Neuronal stem cell (in vitro differentiated cells): Measurements from ENCODE around the gene RMDN2.

Experiments
- DNase-seq: peaks from one replicate; pipeline ENCODE4 v3.0.0-alpha.2; 2013; ENCODE audit warnings: low spot score
- H2AFZ ChIP-seq: one replicate; pipeline ENCODE4 v1.6.1; 2013; ENCODE audit warnings: mild to moderate bottlenecking, low read length, inconsistent platforms
- H2AK5ac ChIP-seq: 2 replicates; pipeline ENCODE4 v1.6.1; 2013; ENCODE audit warnings: low read depth, mild to moderate bottlenecking, inconsistent platforms, low read length, moderate library complexity, mixed read lengths
- H2BK120ac ChIP-seq: 2 replicates; pipeline ENCODE4 v1.6.1; 2013; ENCODE audit warnings: low read depth, mild to moderate bottlenecking, inconsistent platforms, low read length, moderate library complexity, mixed read lengths
- H2BK12ac ChIP-seq: one replicate; pipeline ENCODE4 v1.6.1; 2013; ENCODE audit warnings: low read length, inconsistent platforms
- H2BK15ac ChIP-seq: 2 replicates; pipeline ENCODE4 v1.6.1; 2013; ENCODE audit warnings: mild to moderate bottlenecking, low read length, inconsistent platforms, mixed read lengths
- H2BK5ac ChIP-seq: one replicate; pipeline ENCODE4 v1.6.1; 2013; ENCODE audit warnings: inconsistent platforms, mild to moderate bottlenecking, low read length, moderate library complexity
- H3K14ac ChIP-seq: one replicate; pipeline ENCODE4 v1.6.1; 2013; ENCODE audit warnings: low read length, inconsistent platforms
- H3K18ac ChIP-seq: 2 replicates; pipeline ENCODE4 v1.6.1; 2013; ENCODE audit warnings: low read length, inconsistent platforms
- H3K23ac ChIP-seq: 2 replicates; pipeline ENCODE4 v1.6.1; 2013; ENCODE audit warnings: low read depth, mild to moderate bottlenecking, mixed read lengths, low read length, inconsistent platforms; ENCODE audit not compliant: poor library complexity
- H3K27ac ChIP-seq: replicated peaks from 3 replicates; pipeline ENCODE4 v1.5.1; 2013; ENCODE audit warnings: low read length, inconsistent platforms
- H3K27me3 ChIP-seq, 3 experiments: 2 replicates each; pipeline ENCODE4 v1.6.1; 2013; ENCODE audit warnings: low read length in 3 of 3, mild to moderate bottlenecking in 2 of 3, inconsistent platforms in 1 of 3, low read depth in 1 of 3, mixed read lengths in 1 of 3, moderate library complexity in 1 of 3; ENCODE audit not compliant: control insufficient read depth in 3 of 3, insufficient read depth in 3 of 3
- H3K36me3 ChIP-seq, 2 donors: replicated peaks in 1 of 2; 2 replicates each; pipeline ENCODE4 v1.6.1; 2013; ENCODE audit warnings: low read length in 2 of 2; ENCODE audit not compliant: control insufficient read depth in 2 of 2, insufficient read depth in 2 of 2
- H3K4ac ChIP-seq: 2 replicates; pipeline ENCODE4 v1.6.1; 2013; ENCODE audit warnings: inconsistent platforms, mild to moderate bottlenecking, low read length, moderate library complexity
- H3K4me1 ChIP-seq, 2 donors: 1 replicate in 1 of 2; 2 replicates in 1 of 2; pipeline ENCODE4 v1.6.1; 2013; ENCODE audit warnings: low read length in 2 of 2, low read depth in 1 of 2; ENCODE audit not compliant: control insufficient read depth in 2 of 2, insufficient read depth in 1 of 2
- H3K4me2 ChIP-seq: one replicate; pipeline ENCODE4 v1.6.1; 2013; ENCODE audit warnings: mild to moderate bottlenecking, low read length, inconsistent platforms; ENCODE audit not compliant: insufficient read depth, poor library complexity, severe bottlenecking
- H3K4me3 ChIP-seq, 2 donors: 2 replicates each; pipeline ENCODE4 v1.5.1; 2013; ENCODE audit warnings: low read length in 2 of 2, mild to moderate bottlenecking in 2 of 2, inconsistent platforms in 1 of 2, moderate library complexity in 1 of 2
- H3K79me1 ChIP-seq: one replicate; pipeline ENCODE4 v1.6.1; 2013; ENCODE audit warnings: low read depth, mild to moderate bottlenecking, inconsistent platforms, low read length, moderate library complexity
- H3K9ac ChIP-seq: one replicate; pipeline ENCODE4 v1.6.1; 2013; ENCODE audit warnings: mild to moderate bottlenecking, low read depth, low read length, inconsistent platforms; ENCODE audit not compliant: poor library complexity
- H3K9me3 ChIP-seq, 2 donors: replicated peaks in 1 of 2; 2 replicates each; pipeline versions ENCODE3 to v1.6.1; 2013; ENCODE audit warnings: low read length in 2 of 2, mild to moderate bottlenecking in 2 of 2, inconsistent platforms in 1 of 2, low read depth in 1 of 2, mixed read lengths in 1 of 2, moderate library complexity in 1 of 2; ENCODE audit not compliant: control insufficient read depth in 2 of 2, insufficient read depth in 1 of 2
- H4K8ac ChIP-seq: one replicate; pipeline ENCODE4 v1.6.1; 2013; ENCODE audit warnings: low read depth, mild to moderate bottlenecking, inconsistent platforms, low read length, moderate library complexity
- H4K91ac ChIP-seq: one replicate; pipeline ENCODE4 v1.6.1; 2013; ENCODE audit warnings: low read length, low read depth, mild to moderate bottlenecking, inconsistent platforms; ENCODE audit not compliant: poor library complexity
- WGBS, 2 donors: extraction: QIAGEN DNeasy Blood & Tissue Kit; methylation state at CpG; one replicate each; pipeline ENCODE4 v1.1.7; 2013; ENCODE audit warnings: missing lambda C conversion rate in 2 of 2, mixed read lengths in 1 of 2; ENCODE audit not compliant: insufficient read length in 2 of 2, insufficient replicate concordance in 1 of 2; ENCODE audit errors: extremely low coverage in 2 of 2; 5-methylcytosine and 5-hydroxymethylcytosine counted together

RMDN2 gene

GRCh38 chr2:37919631-37920032, 5.5 kb upstream of the RMDN2 start:
- H2BK120ac ChIP-seq = no peak overlapping the region
- no peak overlapping the region for H3K23ac ChIP-seq
- H3K27ac ChIP-seq = no peak overlapping the region
- no peak overlapping the region for H2AK5ac ChIP-seq
- no peak overlapping the region for H3K4me2 ChIP-seq
- H3K4me1 ChIP-seq = no peaks in the 10 kb centered on the region
- H2AFZ ChIP-seq = peak overlapping the region; percentile 8
- no peak overlapping the region for H3K9ac ChIP-seq
- no peak overlapping the region for H2BK12ac ChIP-seq
- H2BK15ac ChIP-seq = no peak overlapping the region
- H2BK5ac ChIP-seq = no peak overlapping the region
- H3K36me3 ChIP-seq = no peaks in the 10 kb centered on the region
- H4K8ac ChIP-seq = no peak overlapping the region
- no peak overlapping the region for H4K91ac ChIP-seq
- H3K27me3 ChIP-seq = peaks cover 0 to 3% (median 0%) of the 10 kb centered on the region in 3 experiments
- H3K4ac ChIP-seq = no peak overlapping the region
- no peak overlapping the region for H3K18ac ChIP-seq
- no peak overlapping the region for H3K14ac ChIP-seq
- no CpG with 5 or more reads among the region's 2 CpGs for WGBS, 2 donors
- H3K9me3 ChIP-seq = peaks cover under 1 to 4% of the 10 kb centered on the region in 2 donors
- no peaks in the 10 kb centered on the region for H3K79me1 ChIP-seq
- DNase-seq = no peak
- no peak overlapping the region for H3K4me3 ChIP-seq

- no peak overlapping the region for H2AFZ ChIP-seq
- DNase-seq = no peak
- H3K18ac ChIP-seq = no peak overlapping the region
- no peak overlapping the region for H2AK5ac ChIP-seq
- no peak overlapping the region for H4K91ac ChIP-seq
- H3K36me3 ChIP-seq = no peaks in the 10 kb centered on the region
- no peak overlapping the region for H2BK12ac ChIP-seq
- H3K14ac ChIP-seq = no peak overlapping the region
- no peak overlapping the region for H3K4ac ChIP-seq
- no peak overlapping the region for H3K27ac ChIP-seq
- no peak overlapping the region for H2BK120ac ChIP-seq
- H3K4me1 ChIP-seq = no peaks in the 10 kb centered on the region
- peaks cover 2 to 4% of the 10 kb centered on the region in 2 donors for H3K9me3 ChIP-seq
- H3K23ac ChIP-seq = no peak overlapping the region
- no peaks in the 10 kb centered on the region for H3K79me1 ChIP-seq
- no peak overlapping the region for H2BK5ac ChIP-seq
- no peak overlapping the region for H2BK15ac ChIP-seq
- H3K9ac ChIP-seq = no peak overlapping the region
- H3K27me3 ChIP-seq = peaks cover 0 to 2% (median 0%) of the 10 kb centered on the region in 3 experiments
- no CpG with 5 or more reads among the region's 5 CpGs for WGBS, 2 donors
- H4K8ac ChIP-seq = no peak overlapping the region
- H3K4me2 ChIP-seq = no peak overlapping the region
- H3K4me3 ChIP-seq = no peak overlapping the region
Measured at GRCh38 chr2:37920570-37920969, 4.5 kb upstream of the RMDN2 start.

GRCh38 chr2:37921781-37922180, 3.3 kb upstream of the RMDN2 start:
- Histone ChIP-seq H2AK5ac (no peak overlapping the region), H3K36me3 (no peaks in the 10 kb centered on the region), H4K8ac (no peak overlapping the region), H3K27me3 (no peaks in the 10 kb centered on the region), H2BK15ac (no peak overlapping the region), H3K4me3 (no peak overlapping the region), H3K4ac (no peak overlapping the region), H3K9me3 (peaks cover 2 to 4% of the 10 kb centered on the region in 2 donors), H3K27ac (no peak overlapping the region), H2BK5ac (no peak overlapping the region), H3K9ac (no peak overlapping the region), H3K4me1 (peaks cover 0 to 2% of the 10 kb centered on the region in 2 donors), H2AFZ (no peak overlapping the region), H2BK12ac (no peak overlapping the region), H3K14ac (no peak overlapping the region), H2BK120ac (no peak overlapping the region), H3K4me2 (no peak overlapping the region), H3K18ac (no peak overlapping the region), H4K91ac (no peak overlapping the region), H3K79me1 (no peaks in the 10 kb centered on the region), H3K23ac (no peak overlapping the region)
- WGBS, 2 donors = no CpG with 5 or more reads among the region's 5 CpGs
- DNase-seq = no peak

GRCh38 chr2:37923308-37924055, 1.6 kb upstream of the RMDN2 start:
- H2BK15ac ChIP-seq = no peak overlapping the region
- H3K9me3 ChIP-seq = peaks cover 2 to 4% of the 10 kb centered on the region in 2 donors
- H4K8ac ChIP-seq = no peak overlapping the region
- H2AFZ ChIP-seq = no peak overlapping the region
- H2BK120ac ChIP-seq = no peak overlapping the region
- no peak overlapping the region for H3K18ac ChIP-seq
- H3K4ac ChIP-seq = no peak overlapping the region
- H2BK5ac ChIP-seq = no peak overlapping the region
- H3K27ac ChIP-seq = no peak overlapping the region
- H3K79me1 ChIP-seq = no peaks in the 10 kb centered on the region
- H3K27me3 ChIP-seq = no peaks in the 10 kb centered on the region
- no peak overlapping the region for H3K4me3 ChIP-seq
- H2AK5ac ChIP-seq = no peak overlapping the region
- no peak overlapping the region for H3K14ac ChIP-seq
- no peak overlapping the region for H3K9ac ChIP-seq
- DNase-seq = no peak
- no CpG with 5 or more reads among the region's 13 CpGs for WGBS, 2 donors
- no peak overlapping the region for H2BK12ac ChIP-seq
- no peak overlapping the region for H3K23ac ChIP-seq
- H3K36me3 ChIP-seq = no peaks in the 10 kb centered on the region
- H4K91ac ChIP-seq = no peak overlapping the region
- H3K4me2 ChIP-seq = no peak overlapping the region
- H3K4me1 ChIP-seq = peaks cover 0 to 2% of the 10 kb centered on the region in 2 donors
